Measurements from ENCODE around the gene MRAS.

- TF ChIP-seq, protein P1, sequence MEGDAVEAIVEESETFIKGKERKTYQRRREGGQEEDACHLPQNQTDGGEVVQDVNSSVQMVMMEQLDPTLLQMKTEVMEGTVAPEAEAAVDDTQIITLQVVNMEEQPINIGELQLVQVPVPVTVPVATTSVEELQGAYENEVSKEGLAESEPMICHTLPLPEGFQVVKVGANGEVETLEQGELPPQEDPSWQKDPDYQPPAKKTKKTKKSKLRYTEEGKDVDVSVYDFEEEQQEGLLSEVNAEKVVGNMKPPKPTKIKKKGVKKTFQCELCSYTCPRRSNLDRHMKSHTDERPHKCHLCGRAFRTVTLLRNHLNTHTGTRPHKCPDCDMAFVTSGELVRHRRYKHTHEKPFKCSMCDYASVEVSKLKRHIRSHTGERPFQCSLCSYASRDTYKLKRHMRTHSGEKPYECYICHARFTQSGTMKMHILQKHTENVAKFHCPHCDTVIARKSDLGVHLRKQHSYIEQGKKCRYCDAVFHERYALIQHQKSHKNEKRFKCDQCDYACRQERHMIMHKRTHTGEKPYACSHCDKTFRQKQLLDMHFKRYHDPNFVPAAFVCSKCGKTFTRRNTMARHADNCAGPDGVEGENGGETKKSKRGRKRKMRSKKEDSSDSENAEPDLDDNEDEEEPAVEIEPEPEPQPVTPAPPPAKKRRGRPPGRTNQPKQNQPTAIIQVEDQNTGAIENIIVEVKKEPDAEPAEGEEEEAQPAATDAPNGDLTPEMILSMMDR (IDR thresholded peaks at IDR 0.05; ENCODE audit: insufficient read depth, low read length, poor library complexity, severe bottlenecking): no peak
- TF ChIP-seq EZH2phosphoT487 (conservative IDR thresholded peaks at IDR 0.05; ENCODE audit: low read length): no peak
Observed at GRCh38 chr3:138381413-138381901, 33.1 kb downstream of the MRAS start.

Measured in SU-DHL-6 (cell line).